B cell (primary cell): ENCODE results near the gene OR52E1.
"Not testable (repeated sequence)": the region's sequence is repeated elsewhere in the genome, so short reads cannot be mapped to it uniquely, and the experiment has no call there.

ENCODE experiments used
- CTCF ChIP-seq: fragments of 200-600 bp; IDR thresholded peaks from one replicate; pipeline ENCODE4 v1.8.0; 2022; ENCODE audit warnings: antibody characterized with exemption, mild to moderate bottlenecking
- EZH2 ChIP-seq: IDR thresholded peaks from 2 replicates; pipeline ENCODE4 v1.6.1; 2012; ENCODE audit warnings: borderline replicate concordance, low read depth, mild to moderate bottlenecking, moderate library complexity, low read length; ENCODE audit not compliant: insufficient read depth, poor library complexity, severe bottlenecking

GRCh38 chr11:5058679-5059078 lies 10.7 kb upstream of the OR52E1 start:
- TF ChIP-seq CTCF, EZH2: not testable (repeated sequence)
